Endothelial cell of umbilical vein (primary cell): ENCODE data around the gene APBA2.

Experiments used
- CTCF ChIP-seq, 2 donors: IDR thresholded peaks; 1 replicate in 1 of 2; 2 replicates in 1 of 2; pipeline ENCODE4 v1.5.1; 2011; ENCODE audit warnings: low read length in 2 of 2, mild to moderate bottlenecking in 2 of 2, moderate library complexity in 2 of 2, control low read depth in 1 of 2, inconsistent platforms in 1 of 2, low read depth in 1 of 2; ENCODE audit not compliant: insufficient read depth in 1 of 2; ENCODE audit errors: extremely low read depth in 1 of 2
- EZH2 ChIP-seq: IDR thresholded peaks from 2 replicates; pipeline ENCODE4 v1.6.1; 2012; ENCODE audit warnings: borderline replicate concordance, low read depth, mild to moderate bottlenecking, moderate library complexity, low read length, inconsistent platforms; ENCODE audit not compliant: severe bottlenecking
- JUN ChIP-seq: IDR thresholded peaks from 2 replicates; pipeline ENCODE4 v1.6.1; 2011; ENCODE audit warnings: borderline replicate concordance, low read depth; ENCODE audit not compliant: insufficient read length, insufficient read depth
- MAX ChIP-seq: IDR thresholded peaks from 2 replicates; pipeline ENCODE4 v1.6.1; 2011; ENCODE audit not compliant: insufficient read depth, insufficient read length
- MYC ChIP-seq: IDR thresholded peaks from one replicate; pipeline ENCODE4 v1.6.1; 2011; ENCODE audit warnings: mild to moderate bottlenecking, low read depth, low read length
- POLR2A ChIP-seq: IDR thresholded peaks from 2 replicates; pipeline ENCODE4 v1.6.1; 2012; ENCODE audit warnings: low read depth, mild to moderate bottlenecking, control low read depth, low read length
- POLR2AphosphoS5 ChIP-seq: IDR thresholded peaks from 2 replicates; pipeline ENCODE4 v1.6.1; 2012; ENCODE audit warnings: low read depth, mild to moderate bottlenecking, control low read depth, low read length, moderate library complexity; ENCODE audit not compliant: insufficient read depth

GRCh38 chr15:28952666-28953491, 67.1 kb downstream of the APBA2 start:
- TF ChIP-seq MAX, result no peak
- no peak for TF ChIP-seq POLR2A
- TF ChIP-seq JUN, result no peak
- no peak for TF ChIP-seq CTCF (IDR thresholded peaks at IDR 0.05; ENCODE audit: extremely low read depth in 1 of 2, insufficient read depth in 1 of 2, low read depth in 1 of 2, low read length in 2 of 2)
- TF ChIP-seq POLR2AphosphoS5, result no peak
- no peak for TF ChIP-seq EZH2
- TF ChIP-seq MYC, result no peak
